ENCODE data around the gene CDH20.

CDH20 gene

DNA sequence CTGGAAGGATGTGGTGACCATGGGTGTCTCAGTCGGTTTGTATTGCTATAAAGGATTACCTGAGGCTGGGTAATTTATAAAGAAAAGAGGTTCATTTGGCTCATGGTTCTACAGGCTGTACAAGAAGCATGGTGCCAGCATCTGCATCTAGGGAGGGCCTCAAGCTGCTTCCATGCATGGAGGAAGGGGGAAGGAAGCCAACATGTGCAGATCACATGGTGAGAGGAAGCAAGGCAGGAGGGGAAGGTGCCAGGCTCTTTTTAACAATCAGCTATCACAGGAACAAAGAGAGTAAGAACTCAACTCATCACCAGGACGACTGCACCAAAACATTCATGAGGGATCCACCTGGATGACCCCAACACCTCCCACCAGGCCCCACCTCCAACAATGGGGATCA, 209.4 kb downstream of the CDH20 start:
- no peak for FAIRE-seq

GRCh38 chr18:61543518-61543917, 210.3 kb downstream of the CDH20 start:
- FAIRE-seq, result no peak

DNA sequence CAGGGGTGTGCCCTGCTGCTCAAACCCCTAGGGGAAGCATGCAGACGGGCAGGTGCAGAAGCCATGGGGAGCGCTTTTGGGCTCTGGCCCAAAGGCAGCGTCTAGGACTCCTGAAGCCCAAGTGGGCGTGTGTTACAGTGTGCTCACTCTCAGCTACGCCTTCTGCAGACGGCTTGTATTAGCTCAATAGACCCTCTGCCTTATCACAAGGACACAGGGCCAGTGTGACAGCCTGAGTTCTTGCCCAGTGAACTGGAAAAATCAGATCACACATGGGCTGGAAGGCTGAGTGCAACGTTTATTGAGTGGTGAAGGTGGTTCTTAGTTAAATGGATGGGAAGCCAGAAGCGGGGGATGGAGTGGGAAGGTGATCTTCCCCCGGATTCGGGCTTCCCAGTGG, 210.9 kb downstream of the CDH20 start:
- no peak for FAIRE-seq

- no peak for FAIRE-seq
Observed at GRCh38 chr18:61545281-61546245, 212.3 kb downstream of the CDH20 start.

DNA sequence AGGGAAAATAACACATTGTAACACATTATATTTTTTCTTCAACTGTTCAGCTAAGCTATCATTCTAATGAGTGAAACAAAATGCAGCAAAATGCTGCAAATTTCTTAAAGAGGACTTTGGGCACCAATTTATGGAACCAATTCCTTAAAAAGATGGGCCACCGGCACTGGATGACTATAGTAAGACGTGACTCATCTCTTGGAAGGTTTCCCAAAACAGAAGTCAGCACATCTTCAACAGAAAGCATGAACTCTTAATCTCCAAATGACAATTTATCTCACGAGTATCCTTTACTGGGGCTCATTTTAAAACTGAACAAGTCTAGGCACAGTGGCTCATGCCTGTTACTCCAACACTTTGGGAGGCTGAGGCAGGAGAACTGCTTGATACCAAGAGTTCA, 213.4 kb downstream of the CDH20 start:
- no peak for FAIRE-seq

DNA sequence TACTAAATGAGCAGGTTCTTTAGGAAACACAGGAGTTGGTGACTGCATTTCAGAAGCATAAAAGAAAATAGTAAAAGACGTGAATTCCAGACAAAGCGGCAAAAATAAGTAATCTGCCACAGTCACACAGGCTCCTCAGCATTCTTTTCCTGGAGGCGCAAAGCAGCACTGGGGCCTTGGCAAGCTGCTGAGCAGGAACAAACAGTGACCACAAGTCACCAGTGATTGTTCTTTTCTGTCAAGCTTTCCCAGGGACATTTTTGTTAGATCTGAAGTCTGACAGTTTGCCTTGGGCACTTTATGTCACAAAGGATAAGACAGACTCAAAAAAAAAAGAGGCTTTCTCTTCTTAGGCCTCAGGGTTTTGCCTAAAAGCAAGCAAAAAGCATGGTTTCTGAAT, 216.2 kb downstream of the CDH20 start:
- FAIRE-seq, result no peak

DNA sequence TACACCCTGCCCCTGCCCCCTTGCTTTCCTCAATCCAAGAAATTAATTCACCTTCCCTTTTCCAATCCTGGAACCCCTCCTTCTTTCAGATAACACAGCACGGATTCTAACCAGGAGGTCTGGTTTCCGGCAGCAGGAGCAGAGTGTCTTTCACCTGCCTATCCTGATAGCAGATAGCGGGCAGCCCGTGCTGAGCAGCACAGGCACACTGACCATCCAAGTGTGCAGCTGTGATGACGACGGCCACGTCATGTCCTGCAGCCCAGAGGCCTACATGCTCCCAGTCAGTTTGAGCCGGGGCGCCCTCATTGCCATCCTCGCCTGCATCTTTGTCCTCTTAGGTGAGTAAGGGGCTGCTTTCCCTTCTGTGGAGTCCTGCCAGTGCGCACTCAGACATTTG, 216.7 kb downstream of the CDH20 start:
- no peak for FAIRE-seq

DNA sequence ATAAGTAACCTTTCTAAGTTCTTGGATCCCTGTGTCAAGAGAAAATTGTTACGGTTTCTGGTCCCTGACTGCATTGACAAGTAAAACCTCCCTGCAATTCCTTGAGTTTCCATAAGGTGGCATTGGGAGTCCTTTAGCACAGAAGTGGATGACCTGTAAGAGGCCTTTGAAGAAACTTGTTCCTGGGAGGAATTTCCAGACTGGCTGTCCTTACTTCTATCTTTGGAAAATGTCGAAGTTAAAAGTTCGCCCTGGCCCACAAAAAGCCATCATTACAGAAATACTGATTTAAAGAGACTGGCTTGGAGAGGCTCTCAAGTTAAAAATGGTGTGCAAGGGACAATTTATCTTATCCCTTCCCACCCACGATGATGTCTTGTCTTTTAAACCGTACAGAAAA, 218.4 kb downstream of the CDH20 start:
- peak; percentile 87 for FAIRE-seq

- FAIRE-seq, result no peak
Observed at GRCh38 chr18:61553045-61553659, 219.9 kb downstream of the CDH20 start.

- no peak for FAIRE-seq
Observed at GRCh38 chr18:61554117-61554776, 221.0 kb downstream of the CDH20 start.

GRCh38 chr18:61554946-61555361, 221.7 kb downstream of the CDH20 start:
- no peak for FAIRE-seq

- no peak for FAIRE-seq
Observed at GRCh38 chr18:61556316-61556715, 223.1 kb downstream of the CDH20 start.

GRCh38 chr18:61556862-61557261, 223.6 kb downstream of the CDH20 start:
- FAIRE-seq, result no peak

DNA sequence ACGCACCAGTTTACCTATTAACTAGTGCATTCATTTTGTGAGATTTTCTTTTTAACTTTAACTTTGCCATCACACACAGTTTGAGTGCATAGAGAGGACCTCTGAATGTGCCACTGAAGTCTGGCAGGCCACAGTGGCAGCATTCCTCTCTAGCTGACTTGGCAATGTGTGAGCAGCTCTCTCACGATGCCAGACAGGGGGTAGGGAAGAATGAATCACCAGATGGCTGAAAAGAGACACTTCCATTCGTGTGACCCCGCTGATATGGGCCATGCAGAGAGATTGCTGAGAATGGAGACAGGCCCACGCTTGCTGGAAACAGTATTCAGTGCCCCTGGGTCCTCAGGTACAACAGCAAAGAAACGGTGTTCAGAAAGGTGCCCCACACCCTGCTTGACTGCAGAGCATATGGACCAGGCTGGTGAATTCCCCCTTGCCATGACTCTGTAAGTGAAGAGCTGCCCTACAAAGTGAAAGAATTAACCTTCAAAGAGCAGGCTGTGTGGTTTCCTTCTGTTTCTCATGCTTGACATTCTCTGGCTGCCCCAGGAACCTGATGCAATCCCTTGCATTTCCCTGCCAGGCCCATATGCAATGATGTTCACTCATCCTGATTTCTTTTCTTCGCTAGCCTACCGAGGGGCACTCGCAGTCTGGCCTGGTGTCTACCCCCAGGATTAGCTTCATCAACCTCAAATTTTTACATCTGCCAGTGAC, 236.1 kb downstream of the CDH20 start:
- no peak for FAIRE-seq

DNA sequence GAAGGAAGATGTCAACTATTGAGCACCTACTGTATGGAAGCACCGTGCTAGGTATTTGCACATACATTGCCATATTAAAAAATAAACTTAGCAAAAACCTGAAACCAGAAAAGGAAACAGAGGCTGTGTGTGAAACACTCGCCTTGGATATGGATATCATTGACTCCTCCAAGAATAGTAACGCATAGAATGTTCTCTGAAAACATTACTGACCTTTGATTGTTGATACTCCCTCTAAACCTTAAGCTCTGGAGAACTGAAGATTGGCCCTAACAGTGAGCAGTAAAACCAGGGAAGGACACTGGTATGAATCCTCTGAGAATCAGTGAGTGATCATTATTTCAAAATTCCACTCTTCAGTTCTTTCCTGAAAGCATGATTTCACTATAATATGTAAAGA, 236.8 kb downstream of the CDH20 start:
- FAIRE-seq, result no peak

DNA sequence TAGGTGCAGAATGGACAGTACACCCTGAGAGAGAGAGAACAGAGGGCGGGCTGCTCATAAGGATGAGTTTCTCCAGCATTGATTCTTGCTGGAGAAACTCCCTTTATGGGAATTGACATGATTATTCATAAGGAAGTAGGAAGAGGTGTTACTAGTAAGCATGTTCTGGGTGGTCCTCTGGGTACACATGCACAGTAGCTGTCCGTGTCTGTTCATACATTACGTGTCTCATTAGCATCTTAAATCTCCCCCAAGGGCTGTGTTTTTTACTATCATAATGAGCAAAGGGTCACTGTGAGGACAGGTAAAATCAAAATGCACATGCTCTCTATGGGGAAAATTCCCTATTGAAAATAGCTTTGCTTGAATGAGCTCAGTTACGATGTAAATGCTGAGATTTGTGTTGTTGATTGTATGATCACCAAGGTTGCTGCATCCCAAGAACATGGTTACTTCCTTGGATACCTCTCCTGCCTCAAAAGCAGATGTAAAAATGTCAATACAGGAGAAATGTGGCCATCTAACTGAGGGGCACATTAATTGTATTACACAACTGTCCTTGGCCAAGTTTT, 238.9 kb downstream of the CDH20 start:
- no peak for FAIRE-seq

- FAIRE-seq, result no peak
Observed at GRCh38 chr18:61572871-61573270, 239.6 kb downstream of the CDH20 start.

GRCh38 chr18:61574665-61575064, 241.4 kb downstream of the CDH20 start:
- no peak for FAIRE-seq

DNA sequence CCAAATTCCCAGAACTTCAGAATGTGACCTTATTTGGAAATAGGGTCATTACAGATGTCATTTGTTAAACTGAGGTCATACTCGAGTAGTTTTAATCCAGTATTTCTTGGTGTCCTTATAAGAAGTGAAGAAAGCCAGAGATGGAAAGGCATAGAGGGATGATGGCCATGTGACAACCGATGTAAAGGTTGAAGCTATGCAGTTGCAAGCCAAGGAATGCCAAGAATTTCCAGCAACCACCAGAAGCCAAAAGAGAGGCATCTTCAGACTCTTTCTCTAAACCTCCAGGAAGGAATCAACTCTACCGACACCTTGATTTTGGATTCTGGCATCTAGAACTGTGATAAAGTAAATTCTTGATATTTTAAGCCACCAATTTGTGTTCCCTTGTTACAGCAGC, 242.2 kb downstream of the CDH20 start:
- FAIRE-seq, result no peak

DNA sequence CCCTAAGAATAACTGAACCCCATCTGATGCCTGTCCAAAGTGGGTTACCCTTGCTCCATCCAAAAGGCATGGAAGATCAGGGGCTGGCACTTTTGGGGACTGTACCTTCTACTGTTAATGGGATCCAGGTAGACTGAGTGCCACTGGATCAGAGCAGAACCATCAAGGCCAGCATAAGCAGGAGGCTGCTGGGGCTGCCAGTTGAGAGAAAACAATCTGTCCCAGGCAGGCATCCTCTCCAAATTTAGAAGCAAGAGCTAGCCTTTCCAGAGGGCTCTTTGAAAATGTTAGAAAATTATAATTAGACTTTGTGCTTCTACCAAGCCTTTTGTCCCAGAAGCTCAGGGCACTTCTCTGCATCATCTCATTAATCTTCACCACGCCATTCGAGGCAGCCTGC, 245.6 kb downstream of the CDH20 start:
- FAIRE-seq, result no peak

DNA sequence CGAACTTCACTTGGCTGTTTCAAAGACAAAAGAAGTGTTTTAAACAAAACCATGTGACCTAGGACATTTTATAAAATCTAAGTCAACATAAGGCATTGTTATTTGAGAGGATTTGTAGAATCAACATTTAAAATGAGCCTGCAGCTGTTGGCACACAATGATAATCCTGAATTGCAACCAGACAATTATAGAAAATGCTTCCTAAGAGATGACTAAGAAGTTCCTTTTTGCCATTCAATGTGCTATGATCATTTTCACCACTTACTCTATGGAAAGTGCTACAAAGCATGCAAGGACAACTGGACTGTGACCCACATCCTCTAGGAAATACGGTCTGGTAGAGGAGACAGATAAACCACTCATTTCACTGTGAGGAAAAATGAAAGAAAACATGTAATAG, 246.4 kb downstream of the CDH20 start:
- FAIRE-seq, result no peak

DNA sequence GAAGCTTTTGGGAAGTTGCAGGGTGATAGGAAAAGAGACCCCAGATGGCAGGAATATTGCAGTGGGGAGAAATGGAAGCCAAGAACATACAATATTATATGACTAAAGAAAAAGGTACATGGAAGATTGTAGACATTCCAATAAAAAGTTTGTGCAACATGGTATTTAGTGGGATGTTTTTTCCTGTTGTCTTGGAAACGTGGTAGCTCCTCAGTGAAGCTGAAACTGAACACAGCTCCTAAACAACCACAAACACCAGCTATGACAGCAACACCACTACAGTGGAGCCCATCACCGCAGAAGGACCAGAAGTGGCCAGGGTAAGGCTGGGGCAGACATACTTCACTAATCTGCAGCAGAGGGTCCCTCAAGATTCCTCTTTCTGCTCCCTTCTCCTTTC, 246.8 kb downstream of the CDH20 start:
- no peak for FAIRE-seq

Data from islet of Langerhans (tissue), 1 donor.